Left hindlimb (tissue), 1 donor: ENCODE data around the gene TBC1D22A.

ENCODE experiments used
- DNase-seq: peaks from one replicate; pipeline ENCODE4 v3.0.0-alpha.2; 2018

TBC1D22A gene

GRCh38 chr22:47149976-47150375, 387.5 kb downstream of the TBC1D22A start:
- no peak for DNase-seq

GRCh38 chr22:47150426-47150825, 388.0 kb downstream of the TBC1D22A start:
- DNase-seq = no peak

- no peak for DNase-seq
Measured at GRCh38 chr22:47151064-47151463, 388.6 kb downstream of the TBC1D22A start.

- no peak for DNase-seq
Measured at GRCh38 chr22:47151490-47151889, 389.0 kb downstream of the TBC1D22A start.

- DNase-seq = no peak
Measured at GRCh38 chr22:47152236-47152635, 389.8 kb downstream of the TBC1D22A start.

GRCh38 chr22:47152938-47153337, 390.5 kb downstream of the TBC1D22A start:
- DNase-seq = no peak

GRCh38 chr22:47153854-47154525, 391.5 kb downstream of the TBC1D22A start:
- DNase-seq = no peak

GRCh38 chr22:47154621-47155081, 392.2 kb downstream of the TBC1D22A start:
- DNase-seq = peak; percentile 77

GRCh38 chr22:47155131-47155885, 392.9 kb downstream of the TBC1D22A start:
- DNase-seq = no peak

- DNase-seq = no peak
Measured at GRCh38 chr22:47155912-47156311, 393.5 kb downstream of the TBC1D22A start.

- DNase-seq = no peak
Measured at GRCh38 chr22:47156352-47157092, 394.1 kb downstream of the TBC1D22A start.

- DNase-seq = no peak
Measured at GRCh38 chr22:47157093-47157420, 394.6 kb downstream of the TBC1D22A start.

- no peak for DNase-seq
Measured at GRCh38 chr22:47157486-47158270, 395.2 kb downstream of the TBC1D22A start.

- DNase-seq = no peak
Measured at GRCh38 chr22:47158457-47158856, 396.0 kb downstream of the TBC1D22A start.

- no peak for DNase-seq
Measured at GRCh38 chr22:47159592-47159991, 397.1 kb downstream of the TBC1D22A start.

- DNase-seq = peak; percentile 29
Measured at GRCh38 chr22:47160141-47160541, 397.7 kb downstream of the TBC1D22A start.

GRCh38 chr22:47160781-47161520, 398.5 kb downstream of the TBC1D22A start:
- peak; percentile 17 for DNase-seq

- peak; percentile 34 for DNase-seq
Measured at GRCh38 chr22:47161631-47162030, 399.2 kb downstream of the TBC1D22A start.

- peak; percentile 37 for DNase-seq
Measured at GRCh38 chr22:47162865-47163264, 400.4 kb downstream of the TBC1D22A start.

- DNase-seq = peak; percentile 25
Measured at GRCh38 chr22:47163481-47163855, 401.0 kb downstream of the TBC1D22A start.

- DNase-seq = peak; percentile 5
Measured at GRCh38 chr22:47163856-47164513, 401.5 kb downstream of the TBC1D22A start.
